ENCODE measurements around the gene BCAM.

Gene BCAM

DNA sequence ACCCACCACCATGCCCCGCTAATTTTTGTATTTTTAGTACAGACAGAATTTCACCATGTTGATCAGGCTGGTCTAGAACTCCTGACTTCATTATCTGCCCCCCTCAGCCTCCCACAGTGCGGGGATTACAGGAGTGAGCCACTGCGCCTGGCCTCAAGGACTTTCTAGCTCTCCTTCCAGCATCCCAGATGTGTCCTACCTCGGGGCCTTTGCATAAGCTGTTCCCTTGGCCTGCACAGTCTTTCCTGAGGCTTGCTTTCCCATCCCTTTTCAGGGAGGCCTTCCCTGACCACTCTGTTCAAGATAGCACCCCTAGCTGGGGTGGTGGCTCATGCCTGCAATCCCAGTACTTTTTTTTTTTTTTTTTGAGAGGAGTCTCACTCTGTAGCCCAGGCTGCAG, 14.3 kb upstream of the BCAM start:
- no peak for DNase-seq

DNA sequence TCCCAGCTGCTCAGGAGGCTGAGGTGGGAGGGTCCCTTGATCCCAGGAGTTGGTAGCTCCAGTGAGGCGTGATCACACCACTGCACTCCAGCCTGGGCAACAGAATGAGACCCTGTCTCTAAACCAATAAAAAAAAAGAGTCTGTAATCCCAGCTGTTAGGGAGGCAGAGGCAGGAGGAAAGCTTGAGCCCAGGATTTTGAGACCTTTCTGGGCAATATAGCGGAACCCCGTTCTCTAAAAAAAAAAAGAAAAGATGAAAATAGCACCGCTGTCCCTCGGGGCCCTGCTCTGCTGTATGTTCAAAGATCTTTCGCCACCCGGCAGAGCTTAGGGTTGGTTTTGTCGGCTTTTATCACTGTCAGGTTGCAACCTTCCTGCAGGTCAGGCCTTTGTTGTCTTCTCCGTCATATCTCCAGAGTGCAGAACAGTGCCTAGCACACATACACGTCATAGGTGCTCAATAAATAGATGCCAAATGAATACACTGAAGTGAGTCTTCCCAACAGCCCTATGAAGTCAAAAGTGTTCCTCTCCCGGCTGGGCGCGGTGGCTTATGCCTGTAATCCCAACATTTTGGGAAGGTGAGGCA, 13.4 kb upstream of the BCAM start:
- DNase-seq: no peak

DNA sequence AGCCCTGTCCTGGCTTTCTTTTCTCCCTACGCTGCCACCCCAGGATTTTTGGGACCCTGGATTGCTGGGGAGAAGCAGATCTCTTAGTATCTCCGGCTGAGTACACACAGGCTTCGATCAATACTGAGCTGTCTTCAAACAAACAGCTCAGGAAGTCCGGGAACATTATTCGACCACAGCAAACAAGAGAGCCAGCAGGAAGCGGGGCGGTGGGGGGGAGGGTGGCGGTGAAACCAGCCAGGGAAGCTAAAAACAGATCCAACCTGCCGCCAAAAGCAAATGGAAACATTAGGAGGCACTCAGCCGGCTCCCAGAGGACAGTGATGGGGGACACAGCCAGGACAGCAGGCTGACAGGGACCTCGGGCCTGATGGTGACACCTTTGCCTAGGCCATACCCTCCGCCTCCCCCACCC, 12.2 kb upstream of the BCAM start:
- no peak for DNase-seq

DNA sequence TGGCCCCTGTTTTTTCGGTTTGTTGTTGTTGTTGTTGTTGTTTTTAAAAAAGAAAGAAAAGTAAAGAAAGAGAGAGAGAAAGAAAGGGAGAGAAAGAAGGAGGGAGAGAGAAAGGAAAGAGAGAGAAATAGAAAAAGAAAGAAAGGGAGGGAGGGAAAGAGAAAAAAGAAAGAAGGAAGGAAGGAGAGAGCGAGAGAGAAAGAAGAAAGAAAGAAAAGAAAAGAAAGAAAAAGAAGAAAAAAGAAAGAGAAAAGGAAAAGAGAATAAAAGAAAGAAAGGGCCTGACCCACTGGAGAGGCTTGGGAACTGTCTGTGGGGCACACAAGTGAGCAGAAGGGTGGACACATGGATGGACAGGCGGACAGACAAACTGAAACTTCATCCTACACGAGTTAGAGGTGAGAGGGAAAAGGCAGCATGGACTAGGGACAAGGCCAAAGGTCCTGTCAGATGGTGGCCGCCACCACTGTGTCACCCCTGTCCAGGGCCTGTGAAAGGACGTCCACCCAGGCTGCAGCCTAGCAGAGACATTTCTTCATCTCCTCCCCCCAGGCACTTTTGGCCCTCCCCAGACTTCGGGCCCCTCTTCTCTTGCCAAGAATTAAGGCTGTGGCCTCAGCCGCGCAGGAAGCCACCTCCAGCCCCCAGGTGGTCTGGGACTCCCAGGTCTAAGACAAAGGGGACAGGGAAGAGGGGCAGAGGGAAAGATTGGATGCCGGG, 9.1 kb upstream of the BCAM start:
- DNase-seq: no peak

DNA sequence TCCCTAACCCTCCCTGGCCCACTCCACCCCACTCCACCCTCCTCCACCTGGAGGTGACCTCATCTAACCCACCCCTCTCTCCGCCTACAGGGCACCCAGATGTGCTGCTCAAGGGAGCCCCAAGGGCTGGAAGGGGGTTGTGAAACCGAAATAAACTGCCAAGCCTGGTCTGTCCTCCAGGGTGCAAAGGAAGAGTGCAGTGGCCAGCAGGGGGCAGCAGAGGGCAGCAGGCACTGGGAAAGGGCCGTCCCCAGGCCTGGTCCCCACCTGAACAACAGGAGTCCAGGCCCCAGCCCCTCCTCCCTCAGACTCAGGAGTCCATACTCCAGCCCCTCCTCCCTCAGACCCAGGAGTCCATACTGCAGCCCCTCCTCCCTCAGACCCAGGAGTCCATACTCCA, 8.4 kb upstream of the BCAM start:
- DNase-seq: peak; percentile 57 to 79

DNA sequence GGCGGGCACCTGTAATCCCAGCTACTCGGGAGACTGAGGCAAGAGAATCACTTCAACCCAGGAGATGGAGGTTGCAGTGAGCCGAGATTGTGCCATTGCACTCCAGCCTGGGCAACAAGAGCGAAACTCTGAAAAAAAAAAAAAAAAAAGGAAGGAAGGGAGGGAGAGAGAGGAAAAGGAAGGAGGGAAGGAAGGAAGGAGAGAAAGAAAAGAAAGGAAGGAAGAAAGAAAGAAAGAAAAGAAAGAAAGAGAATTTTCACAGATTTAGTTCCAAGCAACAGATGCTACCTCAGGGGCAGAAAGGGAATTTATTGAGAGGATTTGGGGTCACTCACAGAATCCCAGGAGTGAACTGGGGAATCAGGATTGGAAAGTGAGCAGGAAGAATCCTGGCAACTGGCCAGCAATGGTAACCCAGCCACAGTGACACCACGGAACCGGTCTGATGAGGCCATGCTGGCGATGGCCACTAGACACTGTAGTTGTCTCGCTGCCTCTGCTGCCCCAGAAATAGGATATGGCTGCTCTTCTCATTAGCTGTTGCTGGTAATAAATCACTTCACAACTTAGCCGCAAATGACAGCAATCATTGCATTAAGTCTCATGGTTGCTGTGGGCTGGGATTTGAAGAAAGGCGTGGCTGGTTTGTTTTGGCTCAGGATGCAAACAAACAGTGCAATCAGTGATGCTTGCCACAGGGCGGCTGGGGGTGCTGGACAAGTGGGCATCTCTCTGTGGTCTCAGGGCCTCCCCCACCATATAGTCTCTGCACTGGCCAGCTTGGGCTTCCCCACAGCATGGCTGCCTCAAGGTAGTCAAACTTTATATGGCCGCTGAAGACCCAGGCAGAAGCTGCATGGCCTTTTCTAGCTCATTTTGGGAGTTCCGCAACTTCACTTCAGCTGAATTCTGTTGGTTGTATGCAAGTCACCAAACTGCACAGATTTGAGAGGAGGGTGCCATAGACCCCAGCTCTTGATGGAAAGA, 5.2 kb upstream of the BCAM start:
- DNase-seq: no peak

DNA sequence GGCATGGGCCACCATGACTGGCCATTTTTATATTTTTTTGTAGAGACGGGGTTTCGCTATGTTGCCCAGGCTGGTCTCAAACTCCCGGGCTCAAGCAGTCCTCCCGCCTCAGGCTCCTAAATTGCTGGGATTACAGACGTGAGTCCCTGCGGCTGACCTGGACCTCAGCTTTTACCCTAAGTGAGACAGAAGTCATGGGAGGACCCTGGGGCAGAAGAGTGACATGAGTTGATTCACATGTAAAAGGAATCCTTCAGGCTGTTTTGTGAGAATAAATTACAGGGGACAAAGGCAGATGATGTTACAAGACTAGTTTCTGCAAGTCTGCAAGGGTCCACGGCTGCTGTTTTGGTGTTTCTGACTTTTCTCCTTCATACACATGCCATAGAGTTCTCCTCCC, 2.6 kb upstream of the BCAM start:
- no peak for DNase-seq

DNA sequence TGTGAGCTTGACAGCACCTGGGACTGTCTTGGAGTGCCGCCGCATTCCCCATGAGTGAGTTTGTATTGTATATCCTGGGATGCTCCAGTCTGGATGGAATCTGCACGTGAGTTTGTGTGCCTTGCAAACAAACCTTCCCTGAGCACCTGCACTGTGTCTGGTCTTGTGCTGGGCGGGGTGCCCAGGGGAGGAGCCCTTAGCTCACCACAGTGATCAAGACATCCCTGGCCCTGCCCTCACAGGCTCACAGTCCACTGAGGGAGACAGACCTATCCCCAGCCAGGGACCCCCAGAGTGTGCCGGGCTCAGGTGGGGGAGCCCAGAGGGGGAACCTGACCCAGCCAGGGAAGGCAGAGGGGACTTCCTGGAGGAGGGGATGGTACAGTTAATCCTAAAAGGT, 1.7 kb upstream of the BCAM start:
- DNase-seq: no peak

DNA sequence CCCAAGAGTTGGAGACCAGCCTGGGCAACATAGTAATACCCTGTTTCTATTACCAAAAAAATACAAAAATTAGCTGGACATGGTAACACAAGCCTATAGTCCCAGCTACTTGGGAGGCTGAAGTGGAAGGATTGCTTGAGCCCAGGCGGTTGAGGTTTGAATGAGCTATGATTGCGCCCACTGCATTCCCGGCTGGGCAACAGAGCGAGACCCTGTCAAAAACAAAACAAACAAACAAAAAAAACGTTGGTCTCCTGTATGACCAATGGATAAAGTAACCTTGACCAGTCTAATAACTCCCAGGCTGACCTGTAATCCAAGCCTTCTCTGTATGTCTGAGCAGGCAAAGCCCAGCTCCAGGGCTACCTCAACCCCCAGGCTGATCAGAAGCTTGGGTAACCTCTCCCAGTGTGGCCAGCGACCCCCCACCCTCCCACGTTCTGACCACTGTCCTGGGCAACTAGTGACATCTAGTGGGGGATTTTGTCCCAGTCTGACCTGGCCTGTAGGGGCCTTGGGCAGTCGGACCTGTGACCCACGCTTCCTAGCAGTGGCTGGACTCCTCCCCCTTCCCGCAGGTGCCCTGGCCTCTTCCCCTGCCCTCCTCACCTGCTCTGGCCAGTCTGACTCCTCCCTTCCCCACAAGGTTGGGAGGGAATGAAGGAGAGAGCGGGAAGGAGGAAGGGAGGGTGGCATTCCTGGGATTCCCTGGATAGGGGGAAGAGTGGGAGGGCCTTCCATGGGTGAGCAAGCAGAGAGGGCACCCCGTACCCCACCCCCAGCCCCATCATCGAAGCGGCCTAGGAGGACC, 1.0 kb upstream of the BCAM start:
- peak in 1 of 2 experiments; percentile 27 for DNase-seq

DNA sequence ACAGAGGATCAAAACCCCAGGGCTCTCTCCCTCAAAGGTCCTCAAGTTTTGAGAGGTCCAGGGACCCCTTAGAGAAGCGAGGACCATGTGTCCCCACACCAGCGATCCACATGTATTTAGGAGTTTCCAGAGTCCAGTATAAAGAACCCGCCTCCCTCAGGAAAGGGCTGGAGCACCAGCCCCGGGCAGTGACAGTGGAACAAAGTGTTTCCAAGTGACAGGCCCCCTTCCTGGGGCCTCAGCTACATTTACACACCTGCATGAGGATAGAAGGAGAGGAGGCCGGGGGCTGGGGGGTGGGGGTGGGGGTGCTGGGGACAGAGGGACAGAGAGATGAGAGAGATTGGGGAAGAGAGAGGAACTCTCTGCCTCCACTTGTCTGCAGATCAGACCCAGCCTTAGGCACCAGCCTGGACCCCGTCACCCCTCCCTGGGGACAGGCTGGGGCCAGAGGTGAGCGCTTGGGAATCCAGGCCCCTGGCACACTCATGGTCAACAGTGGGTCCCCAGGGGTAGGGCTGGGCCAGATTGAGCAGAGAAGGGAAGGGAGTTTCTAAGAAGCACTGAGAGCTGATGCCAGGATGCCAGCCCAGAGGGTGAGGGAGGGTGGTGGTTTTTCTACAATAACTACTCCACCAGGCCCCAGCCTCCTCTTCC, 802 bp downstream of the BCAM start:
- no peak for DNase-seq

DNA sequence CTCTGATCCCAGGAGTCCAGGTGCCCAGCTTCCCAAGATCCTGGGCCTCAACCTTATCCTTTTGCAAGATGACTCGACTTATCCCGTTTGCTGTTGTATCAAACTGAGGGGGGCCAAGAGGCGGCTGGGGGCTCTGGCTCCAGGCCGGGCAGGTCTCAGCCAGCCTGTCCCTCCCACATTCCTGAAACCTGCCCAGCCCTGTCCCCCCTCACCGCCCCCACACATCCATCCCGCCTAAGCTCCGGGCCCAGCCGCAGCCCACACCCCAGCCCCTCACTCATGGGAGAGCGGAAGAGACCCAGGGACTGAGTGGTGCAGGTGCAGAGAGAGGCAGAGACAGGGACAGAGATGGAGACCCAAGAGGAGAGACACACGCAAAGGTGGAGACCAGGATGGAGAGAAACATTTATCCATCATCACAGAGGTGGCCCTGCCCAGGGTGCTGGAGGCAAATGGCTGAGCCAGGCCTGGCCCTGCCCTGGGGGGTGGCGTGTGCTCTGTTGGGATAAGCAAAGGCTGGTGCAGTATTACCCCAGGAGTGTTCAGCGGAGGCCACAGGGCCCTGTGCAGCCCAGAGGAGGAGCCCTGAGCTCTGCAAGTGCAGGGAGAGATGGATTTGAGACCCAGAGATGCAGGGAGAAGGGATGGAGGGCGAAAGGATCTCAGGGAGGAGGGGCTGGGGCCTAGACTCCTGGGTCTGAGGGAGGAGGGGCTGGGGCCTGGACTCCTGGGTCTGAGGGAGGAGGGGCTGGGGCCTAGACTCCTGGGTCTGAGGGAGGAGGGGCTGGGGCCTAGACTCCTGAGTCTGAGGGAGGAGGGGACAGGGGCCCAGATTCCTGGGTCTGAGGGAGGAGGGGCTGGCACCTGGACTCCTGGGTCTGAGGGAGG, 1.6 kb downstream of the BCAM start:
- DNase-seq: no peak

DNA sequence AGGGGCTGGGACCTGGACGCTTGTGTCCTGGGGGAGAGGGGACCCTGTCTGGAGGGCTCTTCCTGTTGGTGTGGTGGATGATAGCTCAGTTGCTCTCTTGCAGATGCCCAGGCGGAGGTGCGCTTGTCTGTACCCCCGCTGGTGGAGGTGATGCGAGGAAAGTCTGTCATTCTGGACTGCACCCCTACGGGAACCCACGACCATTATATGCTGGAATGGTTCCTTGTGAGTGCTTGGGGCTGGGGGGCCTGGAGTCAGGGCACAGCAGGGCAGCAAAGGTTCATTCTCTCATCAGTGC, 2.2 kb downstream of the BCAM start:
- DNase-seq: no peak

DNA sequence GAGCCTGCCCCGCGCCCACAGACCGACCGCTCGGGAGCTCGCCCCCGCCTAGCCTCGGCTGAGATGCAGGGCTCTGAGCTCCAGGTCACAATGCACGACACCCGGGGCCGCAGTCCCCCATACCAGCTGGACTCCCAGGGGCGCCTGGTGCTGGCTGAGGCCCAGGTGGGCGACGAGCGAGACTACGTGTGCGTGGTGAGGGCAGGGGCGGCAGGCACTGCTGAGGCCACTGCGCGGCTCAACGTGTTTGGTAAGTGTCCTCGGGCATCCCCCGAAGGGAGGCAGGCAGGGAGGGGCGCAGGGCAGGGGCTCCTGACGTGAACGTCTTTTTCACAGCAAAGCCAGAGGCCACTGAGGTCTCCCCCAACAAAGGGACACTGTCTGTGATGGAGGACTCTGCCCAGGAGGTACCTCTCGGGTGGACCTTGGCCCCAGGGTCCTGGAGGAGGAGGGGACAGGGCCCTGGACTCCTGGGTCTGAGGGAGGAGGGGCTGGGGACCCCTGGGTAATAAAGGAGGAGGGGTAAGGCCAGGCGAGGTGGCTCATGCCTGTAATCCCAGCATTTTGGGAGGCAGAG, 3.3 kb downstream of the BCAM start:
- no peak for DNase-seq

DNA sequence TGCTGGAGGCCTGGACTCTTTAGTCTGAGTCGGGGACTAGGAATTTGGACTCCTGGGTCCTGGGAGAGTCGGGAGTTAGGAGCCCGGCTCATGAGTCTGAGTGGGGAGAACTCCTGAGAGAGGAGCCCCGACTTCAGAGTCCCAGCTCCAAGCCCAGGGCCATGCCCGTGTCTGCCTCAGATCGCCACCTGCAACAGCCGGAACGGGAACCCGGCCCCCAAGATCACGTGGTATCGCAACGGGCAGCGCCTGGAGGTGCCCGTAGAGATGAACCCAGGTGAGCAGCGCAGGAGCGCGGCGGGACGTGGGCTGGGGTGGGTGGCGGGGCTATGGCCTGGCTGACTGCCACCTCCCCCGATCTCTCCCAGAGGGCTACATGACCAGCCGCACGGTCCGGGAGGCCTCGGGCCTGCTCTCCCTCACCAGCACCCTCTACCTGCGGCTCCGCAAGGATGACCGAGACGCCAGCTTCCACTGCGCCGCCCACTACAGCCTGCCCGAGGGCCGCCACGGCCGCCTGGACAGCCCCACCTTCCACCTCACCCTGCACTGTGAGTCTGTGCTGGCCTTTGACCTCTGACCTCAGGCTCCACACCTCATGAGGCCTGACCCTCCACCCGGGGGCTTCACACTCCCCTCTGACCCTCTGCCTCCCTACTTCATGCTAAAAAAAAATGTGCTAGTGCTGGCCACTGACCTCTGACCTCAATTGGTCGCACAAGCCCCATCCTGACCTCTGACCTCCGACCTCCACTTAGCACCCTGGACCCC, 4.4 kb downstream of the BCAM start:
- no peak for DNase-seq

DNA sequence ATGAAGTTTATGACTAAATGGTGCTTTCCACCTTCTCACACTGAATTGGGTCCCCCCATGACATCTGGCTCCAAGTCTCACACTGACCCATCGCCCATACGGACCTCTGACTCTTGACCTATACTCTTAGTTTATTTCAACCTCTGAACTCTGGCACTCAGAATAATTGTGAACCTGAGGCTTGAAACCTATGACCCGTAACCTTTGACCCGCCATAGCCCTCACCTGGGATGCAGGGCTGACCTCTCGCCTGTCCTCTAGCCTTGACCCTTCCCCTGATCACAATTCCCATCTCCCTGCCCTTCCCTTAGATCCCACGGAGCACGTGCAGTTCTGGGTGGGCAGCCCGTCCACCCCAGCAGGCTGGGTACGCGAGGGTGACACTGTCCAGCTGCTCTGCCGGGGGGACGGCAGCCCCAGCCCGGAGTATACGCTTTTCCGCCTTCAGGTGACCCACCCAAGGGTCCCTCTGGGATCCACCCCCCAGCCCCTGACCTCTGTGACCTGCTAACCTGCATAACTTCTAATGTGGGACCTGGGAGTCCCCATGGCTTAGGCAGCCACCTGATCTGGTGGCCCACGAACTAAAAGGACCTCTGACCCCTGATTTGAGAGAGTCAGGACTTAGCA, 5.1 kb downstream of the BCAM start:
- DNase-seq: no peak

DNA sequence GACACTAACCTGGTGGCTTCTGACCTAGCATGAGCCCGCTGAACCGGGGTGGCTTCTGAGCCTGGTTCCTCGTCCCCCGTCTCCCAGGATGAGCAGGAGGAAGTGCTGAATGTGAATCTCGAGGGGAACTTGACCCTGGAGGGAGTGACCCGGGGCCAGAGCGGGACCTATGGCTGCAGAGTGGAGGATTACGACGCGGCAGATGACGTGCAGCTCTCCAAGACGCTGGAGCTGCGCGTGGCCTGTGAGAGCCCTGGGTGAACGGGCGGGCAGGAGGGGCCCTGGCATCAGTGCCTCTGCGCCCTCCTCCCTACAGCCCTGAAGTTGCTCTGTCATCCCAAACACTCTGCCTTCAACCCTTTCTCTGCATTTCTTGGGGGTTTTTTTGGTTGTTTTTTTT, 5.6 kb downstream of the BCAM start:
- no peak for DNase-seq

DNA sequence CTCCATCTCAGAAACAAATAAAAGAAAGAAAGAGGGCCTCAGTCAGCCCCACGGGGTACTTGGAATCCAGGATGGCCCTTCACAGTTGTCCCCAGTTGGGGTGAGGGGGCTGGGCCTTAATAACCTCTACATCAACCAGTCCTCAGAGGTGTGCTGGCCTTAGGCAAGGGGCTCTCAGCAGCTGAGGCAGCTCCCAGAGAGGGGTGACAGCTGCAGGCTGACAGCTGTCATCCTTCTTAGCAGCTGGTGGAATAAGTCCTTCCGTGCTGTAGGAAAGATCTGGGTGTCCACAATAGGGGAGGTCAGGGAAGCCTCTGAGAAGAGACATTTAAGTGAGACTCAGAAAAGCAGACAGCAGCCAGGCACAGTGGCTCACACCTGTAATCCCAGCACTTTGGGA, 7.4 kb downstream of the BCAM start:
- no peak for DNase-seq

DNA sequence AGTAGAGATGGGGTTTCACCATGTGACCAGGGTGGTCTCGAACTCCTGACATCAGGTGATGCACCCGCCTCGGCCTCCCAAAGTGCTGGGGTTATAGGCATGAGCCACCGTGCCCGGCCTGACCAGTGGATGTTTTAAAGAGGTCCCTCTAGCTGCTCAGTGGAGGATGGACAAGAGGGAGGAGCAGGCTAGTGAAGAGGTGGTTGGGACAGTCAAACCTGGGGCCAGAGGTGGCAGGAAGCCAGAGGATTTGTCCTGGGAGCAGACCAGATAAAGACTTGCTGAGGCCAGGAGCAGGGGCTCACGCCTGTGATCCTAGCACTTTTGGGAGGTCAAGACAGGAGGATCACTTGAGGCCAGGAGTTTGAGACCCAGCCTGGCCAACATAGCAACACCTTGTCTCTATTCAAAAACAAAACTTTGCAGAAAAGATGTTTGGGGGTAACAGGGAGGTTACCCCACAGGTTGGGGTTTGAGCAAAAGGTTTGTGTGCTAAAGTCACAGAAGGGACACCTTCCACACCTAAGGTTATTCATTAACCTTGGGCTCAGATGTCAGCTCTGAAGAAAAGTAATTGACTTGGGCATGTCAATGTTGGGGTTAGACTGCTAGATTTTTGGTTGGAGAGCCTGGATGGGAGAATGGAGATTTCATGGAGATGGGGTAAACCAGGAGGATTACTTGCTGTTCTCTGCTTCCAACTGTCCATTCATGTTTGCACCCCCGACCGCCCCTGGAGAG, 9.0 kb downstream of the BCAM start:
- no peak for DNase-seq

DNA sequence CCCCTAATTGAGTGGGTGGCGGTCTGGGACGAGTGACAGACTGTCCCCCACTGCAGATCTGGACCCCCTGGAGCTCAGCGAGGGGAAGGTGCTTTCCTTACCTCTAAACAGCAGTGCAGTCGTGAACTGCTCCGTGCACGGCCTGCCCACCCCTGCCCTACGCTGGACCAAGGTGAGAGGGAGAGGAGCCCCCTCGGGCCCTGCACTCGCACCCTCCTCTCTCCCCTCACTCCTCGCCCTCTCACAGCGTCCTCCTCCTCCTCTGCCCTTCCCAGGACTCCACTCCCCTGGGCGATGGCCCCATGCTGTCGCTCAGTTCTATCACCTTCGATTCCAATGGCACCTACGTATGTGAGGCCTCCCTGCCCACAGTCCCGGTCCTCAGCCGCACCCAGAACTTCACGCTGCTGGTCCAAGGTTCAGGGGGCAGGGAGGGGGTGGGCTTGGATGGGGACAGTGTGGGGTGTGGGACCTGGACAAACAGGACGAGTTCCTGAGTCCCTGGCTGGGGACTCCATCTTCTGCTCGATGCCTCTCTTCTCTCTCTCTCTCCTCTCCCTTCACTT, 9.6 kb downstream of the BCAM start:
- no peak for DNase-seq

Data from NCI-H1930 (cell line).